HG02885 (cell line): ENCODE results near the gene ELOVL1.
A peak's percentile ranks its signal among the peaks of the same experiment; 100 is the strongest.
"Not testable (repeated sequence)": the region's sequence is repeated elsewhere in the genome, so short reads cannot be mapped to it uniquely, and the experiment has no call there.

Source experiments
- ATAC-seq: cut with Tn5 transposase; IDR thresholded peaks from one replicate; pipeline ENCODE4 v1.9.1; 2021; ENCODE audit warnings: mild to moderate bottlenecking; ENCODE audit not compliant: unreplicated experiment, poor library complexity

ELOVL1 gene

DNA sequence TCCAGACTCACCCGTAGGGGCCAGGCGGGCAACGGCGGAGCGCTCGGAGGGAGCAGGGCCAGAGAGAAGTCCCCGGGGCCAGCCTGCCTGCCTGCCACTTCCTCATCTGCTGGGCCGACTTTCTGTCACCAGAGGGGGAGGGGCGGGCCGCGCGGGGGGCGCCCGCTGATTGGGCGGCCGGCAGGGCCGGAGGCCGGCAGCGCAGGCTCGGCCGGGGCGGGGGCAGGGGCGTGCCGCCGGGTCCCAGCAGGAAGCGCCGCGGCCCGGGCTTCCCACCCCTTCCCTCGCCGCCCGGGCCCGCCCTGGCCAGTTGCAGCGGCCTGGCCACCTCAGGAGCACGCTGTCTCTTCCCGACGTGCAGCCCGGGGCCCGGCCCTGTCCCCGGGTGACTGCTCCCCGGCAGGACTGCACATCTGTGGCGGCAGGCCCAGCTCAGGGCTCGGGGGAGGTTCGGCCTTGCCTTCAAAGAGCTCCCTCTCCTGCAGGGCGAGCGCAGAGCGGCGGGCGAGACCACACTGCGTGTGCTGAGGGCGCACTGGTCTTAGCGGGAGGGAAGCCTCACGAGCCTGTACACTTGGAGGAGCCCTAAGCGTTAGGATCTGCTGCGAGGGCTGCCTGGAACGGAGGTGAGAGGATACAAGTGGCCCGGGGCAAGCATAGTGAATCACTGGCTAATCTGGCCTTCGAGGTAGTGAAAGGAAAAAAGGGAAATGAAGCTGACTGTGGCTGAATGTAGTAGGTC lies at the start of gene ELOVL1:
Gene ELOVL1 (minus strand): TSS at position 108 of the 742 bp plus-strand sequence. CDS start 2,402 bp downstream, outside the sequence.
- peak; percentile 80 for ATAC-seq

DNA sequence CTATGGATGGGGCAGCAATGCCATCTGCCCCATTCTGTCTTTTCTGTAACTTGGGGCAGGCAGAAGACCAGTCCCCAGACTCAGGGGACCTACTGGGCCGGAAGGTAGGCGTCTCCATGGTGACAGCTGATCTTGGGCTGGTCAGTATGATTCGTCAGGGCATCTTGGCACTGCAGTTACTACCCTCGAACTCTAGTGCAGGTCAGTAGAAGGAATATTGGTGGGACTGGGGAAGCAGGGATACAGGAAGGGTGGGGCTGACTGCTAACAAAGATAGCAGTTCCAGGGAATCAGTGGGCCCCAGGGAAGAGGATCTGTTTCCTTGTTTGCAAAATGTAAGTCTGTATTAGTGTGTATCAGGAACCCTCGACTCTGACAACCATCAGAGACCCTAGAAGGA lies 48.1 kb upstream of the ELOVL1 start:
- no peak for ATAC-seq

DNA sequence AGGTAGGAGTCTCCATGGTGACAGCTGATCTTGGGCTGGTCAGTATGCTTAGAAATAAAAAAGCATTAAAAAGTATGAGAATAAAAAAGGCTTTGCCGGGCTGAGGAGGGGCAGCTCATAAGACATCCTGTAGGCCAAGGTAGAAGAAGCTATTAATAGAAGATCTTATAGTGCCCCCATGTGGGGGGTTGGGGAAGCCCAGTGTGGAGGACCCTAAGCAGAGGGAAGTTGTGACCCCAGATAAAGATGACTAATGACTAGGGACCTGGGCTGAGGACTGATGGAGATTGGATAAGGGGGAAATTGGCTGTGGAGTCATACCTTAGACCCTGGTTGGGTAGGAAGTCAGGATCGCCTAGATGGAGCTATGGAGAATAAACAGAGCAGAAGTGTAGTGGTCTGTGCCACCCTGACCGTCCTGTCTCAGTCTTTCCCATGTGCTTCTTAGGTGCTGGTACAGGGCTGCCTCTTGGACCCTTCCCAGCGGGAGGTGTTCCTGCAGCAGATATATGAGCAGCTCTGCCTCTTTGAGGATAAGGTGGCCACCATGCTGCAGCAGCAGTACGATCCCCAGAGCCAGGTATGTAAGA lies 46.9 kb upstream of the ELOVL1 start:
- ATAC-seq, result no peak

DNA sequence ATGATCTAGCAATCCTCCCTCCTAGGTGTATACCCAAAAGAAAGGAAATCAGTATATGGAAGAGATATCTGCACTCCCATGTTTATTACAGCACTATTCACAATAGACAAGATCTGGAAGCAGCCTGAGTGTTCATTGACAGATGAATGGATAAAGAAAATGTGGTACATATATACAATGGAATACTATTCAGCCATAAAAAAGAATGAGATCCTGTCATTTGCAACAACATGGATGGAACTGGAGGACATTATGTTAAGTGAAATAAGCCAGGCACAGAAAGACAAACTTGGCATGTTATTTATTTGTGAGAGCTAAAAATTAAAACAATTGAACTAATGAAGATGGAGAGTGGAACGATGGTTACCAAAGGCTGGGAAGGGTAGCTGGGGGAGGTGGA lies 45.6 kb upstream of the ELOVL1 start:
- not testable (repeated sequence) for ATAC-seq

DNA sequence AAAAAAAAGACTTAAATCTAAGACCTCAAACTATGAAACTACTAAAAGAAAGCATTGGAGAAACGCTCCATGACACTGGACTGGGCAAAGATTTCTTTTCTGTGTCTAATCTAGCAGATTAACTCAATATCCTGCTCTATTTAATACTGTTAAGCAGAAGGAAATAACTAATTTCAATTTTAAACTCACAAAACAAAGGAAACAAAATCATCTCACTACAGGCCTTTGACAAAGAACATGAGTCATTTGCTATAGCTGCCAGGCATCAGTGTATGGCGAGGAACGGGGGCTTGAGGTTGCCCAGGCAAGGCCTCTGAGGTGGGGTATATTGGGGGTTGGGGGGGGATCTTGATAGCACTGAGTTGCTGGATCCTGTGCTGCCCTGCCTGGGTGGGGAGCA lies 42.8 kb upstream of the ELOVL1 start:
- no peak for ATAC-seq

DNA sequence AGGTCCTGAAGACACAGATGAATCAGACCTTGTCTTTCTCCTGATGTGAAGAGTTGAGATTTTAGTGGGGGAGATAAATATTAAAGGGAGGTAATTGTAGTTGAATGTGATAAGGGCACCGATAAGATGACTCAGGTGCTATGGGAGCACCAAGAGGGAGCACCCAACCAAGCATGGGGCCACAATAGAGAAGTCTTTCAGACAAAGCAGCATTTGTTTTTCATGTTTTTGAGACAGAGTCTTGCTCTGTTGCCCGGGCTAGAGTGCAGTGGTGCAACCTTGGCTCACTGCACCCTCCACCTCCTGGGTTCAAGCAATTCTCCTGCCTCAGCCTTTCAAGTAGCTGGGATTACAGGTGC lies 38.0 kb upstream of the ELOVL1 start:
- no peak for ATAC-seq

DNA sequence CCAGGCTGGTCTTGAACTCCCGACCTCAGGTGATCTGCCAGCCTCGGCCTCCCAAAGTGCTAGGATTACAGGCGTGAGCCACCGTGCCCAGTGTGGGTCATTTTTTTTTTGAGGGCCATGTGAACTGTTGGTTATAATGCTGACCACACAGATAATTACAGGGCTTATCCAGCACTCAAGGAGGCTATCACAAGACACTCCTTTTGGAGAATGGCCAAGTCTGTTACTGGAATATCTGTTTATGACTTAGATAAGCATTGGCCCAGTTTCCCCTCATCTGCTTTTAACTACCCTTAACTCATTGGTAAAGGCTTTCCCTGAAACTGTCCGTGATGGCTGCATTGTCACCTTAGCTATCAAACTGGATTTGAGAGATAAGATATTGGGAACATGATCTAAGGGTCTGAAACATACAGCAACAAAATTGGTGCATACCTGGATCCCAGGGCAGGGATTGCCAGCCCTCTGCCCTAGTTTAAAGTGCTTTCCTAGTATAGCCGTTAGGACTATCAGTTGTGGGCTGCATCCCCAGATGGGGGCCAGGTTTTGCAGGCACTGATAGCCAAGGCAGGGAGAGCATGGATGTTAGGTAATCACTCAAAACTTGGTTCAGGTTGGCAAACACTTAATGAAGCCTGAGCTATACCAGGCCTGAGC lies 37.5 kb upstream of the ELOVL1 start:
- ATAC-seq, result no peak

DNA sequence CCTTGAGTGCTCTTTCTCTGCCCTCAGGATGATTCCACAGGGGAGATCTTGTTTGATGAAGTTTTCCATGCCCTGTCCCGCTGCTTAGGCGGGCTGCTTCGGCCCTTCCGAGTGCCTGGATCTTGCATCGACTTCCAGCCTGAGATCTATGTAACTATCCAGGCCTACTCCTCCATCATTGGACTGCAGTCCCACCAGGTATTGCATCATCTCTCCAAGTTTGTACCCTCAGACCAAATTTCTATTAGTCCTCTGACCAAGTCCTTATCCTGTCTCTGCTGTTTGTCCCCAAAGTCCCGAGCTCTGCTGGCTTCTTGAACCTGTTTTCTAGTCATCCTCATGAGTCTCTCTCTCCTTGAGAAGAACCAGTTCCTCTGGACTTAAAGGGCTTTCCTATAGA lies 36.5 kb upstream of the ELOVL1 start:
- no peak for ATAC-seq

DNA sequence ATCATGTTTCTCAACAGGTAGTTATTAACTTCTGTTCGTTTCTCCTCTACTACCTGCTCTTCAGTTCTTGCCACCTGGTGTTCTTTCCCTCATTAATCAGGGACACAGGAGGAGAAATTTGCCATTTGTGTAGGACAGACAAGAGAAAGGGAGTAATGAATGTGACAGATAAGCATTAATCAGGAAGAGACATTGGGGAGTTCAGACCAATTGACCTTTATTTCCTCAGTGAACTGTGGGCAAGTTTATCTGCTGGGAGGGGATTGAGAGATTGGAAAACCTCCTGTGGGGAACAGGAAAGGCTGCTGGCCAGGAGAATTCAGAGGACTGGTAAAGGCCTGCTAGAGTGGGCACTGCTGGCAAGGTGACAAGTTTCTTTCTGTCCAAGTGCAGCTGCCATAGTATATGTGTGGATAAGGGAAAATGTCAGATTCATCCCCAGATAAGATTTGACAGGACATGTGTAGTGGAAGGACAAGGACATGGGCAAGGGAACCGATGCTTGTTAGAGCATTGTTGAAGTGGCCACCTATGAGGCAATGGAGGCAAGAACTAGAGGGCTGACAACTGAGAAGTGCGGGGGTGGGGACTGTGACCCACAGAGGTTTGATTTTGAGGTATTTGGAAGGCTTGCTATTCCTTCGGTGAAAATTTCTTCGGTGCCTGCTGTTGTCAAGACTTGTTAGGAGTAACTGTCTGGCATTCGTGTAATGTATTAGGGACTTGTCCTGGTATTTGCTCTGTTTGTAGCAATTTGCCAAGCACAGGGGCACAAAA lies 34.5 kb upstream of the ELOVL1 start:
- ATAC-seq, result no peak

DNA sequence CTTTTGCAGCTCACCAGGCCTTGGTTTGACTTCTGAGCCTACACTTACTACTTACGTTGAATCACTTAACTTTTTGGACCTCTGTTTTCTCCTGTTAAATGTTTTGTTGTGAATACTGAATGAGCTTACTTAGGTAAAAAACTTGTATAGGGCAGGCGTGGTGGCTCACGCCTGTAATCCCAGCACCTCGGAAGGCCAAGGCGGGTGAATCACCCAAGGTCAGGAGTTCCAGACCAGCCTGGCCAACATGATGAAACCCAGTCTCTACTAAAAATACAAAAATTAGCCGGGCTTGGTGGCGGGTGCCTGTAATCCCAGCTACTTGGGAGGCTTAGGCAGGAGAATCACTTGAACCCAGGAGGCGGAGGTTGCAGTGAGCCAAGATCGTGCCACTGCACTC lies 32.6 kb upstream of the ELOVL1 start:
- ATAC-seq, result not testable (repeated sequence)

DNA sequence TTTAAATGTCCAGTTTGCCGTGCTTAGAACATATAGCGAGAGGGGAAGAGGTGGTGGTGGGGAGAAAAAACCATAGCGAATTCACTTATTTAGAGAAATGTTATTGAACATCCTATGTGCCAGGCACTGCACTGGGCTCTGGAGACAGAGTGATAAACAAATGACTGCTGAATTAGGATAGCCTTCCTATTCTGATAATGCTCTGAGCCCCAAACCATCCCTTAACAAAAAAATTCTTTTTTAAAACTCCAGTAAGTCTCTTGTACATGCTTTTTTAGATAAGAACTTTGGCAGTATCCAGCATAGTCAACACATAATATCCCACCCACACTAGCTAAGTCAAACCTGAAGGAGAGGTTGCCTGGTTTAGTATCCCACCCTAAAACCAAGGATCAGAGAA lies 30.4 kb upstream of the ELOVL1 start:
- ATAC-seq, result no peak

DNA sequence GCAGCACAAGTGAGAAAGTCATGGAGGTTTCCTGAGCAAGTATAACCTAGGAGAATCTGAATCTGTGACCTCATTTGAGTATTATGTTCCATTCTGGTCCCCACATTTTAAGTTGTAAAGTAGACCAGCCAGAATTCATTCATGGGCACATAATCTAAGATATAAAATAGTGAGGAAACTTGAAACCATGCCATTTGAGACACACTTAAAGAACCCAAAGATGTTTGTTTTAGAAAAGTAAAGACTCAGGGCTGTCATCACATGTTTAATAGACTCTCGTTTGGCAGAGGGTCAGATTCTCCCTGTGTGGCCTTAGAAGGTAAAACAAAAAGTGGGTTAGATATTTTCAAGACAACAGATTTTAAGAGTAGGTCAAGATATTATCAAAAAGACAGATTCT lies 28.2 kb upstream of the ELOVL1 start:
- ATAC-seq, result no peak

DNA sequence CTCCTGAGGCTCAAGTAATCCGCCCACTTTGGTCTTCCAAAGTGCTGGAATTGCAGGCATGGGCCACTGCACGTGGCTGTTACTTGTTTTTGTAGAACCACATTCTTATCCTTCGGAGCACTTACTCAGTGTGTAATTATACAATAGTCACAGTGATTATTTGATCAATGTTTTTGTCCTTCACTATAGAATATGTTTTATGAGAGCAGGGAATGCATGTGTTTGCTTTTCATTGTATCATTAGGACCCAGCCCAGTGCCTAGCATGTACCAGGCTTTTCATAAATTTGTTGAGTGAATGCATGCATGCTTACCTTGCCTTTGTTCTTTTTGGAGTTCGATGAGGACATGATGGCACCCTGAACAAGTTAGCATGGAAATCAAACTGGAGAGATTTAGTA lies 27.7 kb upstream of the ELOVL1 start:
- no peak for ATAC-seq

DNA sequence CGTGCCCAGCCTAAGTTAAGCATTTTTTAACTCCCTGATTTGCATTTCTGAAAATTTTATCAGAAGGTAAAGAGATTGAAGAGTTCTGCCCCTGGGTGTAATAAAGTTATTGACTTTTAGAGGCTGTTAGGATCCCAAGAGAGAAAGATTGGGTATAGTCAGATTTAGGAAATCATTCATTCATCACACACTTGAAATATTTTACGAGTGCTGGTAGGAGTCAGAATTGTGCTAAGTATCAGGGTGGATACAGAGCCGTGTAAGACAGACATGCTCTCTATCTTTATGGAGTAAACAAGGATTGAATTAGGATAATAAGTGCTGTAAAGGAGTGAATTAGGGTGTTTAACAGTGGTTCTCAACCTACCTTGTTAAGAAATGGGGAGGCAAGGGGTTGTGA lies 24.9 kb upstream of the ELOVL1 start:
- no peak for ATAC-seq

DNA sequence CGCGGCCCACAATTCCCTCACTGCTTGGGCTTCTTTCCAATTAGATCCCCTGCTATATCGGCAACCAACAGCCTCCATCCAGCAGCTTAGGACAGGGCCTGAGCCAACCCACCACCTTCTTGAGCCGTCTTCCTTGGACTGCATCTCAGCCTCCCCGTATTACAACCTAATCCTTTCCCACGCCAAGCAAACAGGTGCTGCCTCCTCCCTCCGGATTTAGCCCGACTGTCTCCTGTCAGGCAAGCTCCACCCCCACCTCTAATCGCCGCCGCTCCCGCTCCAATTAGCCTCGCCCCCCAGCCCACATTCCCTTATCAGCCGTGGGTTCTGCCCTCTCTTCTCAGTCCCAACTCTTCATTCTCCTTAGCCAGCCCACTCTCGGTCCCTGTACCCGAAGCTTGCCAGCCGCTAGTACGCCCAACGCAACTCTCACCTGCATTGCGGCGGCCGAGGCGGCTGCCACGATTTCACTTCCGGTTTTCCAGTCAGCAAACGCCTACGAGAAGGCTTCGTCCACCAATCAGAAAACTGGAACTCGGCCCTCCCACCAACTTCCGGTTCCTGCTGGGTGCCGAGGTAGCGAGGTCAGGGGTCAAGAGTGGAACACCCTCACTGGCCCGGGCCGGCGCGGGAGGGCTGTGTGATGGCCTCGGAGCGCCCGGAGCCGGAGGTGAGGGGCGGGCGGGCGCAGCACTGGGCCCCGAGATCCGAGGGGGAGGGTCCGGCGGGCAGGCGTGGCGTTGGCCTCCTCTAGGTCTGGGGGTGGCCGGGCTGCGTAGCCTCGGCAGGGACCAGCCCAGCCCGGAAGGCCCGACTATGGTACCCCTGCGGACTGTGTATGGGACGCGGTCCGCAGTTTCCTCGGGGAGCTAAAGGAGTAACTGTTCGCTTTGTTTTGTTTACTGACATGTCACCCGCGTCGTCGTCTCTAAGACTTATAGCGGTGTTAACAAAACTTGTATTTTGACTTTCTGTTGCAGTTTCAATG lies 21.8 kb upstream of the ELOVL1 start, which contains the start of the genes MED8 and SZT2:
Gene MED8 (minus strand): TSS at position 475 of the 988 bp plus-strand sequence. CDS start 36 bp downstream, at position 439.
Gene SZT2 (plus strand): TSS at position 574 of the 988 bp plus-strand sequence. CDS start 70 bp downstream, at position 644.
- peak; percentile 95 for ATAC-seq

DNA sequence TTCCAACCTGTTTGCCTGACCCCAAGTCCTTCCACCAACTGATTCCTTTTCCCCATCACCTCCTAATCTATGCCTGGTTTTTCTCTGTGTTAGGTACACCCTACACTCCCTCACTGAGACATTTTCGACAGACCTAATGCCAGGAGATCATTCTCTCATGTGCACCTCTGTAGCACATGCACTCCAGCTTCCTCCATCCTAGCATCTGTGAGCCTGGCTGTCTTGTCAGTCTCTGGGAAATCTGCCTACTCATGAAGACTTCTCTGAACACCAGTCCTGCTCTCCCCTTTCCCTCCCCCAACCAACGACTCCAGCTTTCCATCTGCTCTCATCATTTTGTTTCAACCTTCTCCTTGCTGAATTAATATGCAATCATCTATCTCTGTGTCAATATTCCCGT lies 20.8 kb upstream of the ELOVL1 start:
- ATAC-seq, result no peak

DNA sequence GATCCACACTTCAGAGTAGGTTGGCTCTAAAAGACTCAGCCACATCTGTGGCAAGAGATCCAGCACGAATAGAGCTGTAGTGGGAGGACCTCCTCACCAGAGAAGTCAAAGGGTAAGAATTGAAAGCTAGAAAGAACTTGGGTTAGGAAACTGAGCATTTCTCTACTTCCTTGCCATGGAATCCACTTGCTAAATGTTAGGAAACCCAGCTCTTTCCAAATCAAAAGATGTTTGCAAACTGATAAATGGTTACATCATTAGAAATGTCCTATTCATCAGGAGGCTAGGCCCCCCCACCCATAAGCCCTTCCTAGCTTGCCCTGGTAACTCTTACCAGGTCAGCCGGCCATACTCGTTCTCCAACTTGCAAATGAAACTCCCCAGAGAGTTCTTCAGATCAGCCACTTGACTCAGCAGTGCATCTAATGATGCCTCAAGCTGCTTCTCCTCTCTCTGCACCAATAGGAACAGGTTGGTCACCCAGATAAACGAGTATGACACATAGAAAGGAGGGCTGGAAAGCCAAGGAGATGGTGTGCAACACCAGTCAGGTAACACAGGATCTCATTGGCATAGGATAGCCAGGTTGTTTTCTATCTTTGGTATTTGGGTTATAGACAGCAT lies 20.3 kb upstream of the ELOVL1 start:
- ATAC-seq, result no peak

DNA sequence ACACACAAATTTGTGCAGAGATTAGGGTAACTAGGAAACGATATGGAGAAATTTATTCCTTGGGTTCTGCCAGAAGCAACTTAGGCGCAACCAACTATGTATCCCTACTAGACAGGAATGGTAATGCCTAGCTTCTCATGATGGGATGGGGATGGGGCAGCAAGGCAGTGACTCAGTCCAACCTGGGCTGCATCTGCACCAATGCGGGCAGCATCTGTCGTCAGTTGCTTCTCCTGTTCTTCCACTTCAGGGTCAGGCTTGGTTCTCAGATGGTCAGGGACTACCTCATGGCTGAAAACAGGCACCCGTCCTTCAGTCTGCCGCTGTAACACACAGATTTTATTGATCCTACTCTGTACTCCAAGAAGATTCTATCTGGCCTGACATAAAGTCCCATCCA lies 18.9 kb upstream of the ELOVL1 start:
- no peak for ATAC-seq

DNA sequence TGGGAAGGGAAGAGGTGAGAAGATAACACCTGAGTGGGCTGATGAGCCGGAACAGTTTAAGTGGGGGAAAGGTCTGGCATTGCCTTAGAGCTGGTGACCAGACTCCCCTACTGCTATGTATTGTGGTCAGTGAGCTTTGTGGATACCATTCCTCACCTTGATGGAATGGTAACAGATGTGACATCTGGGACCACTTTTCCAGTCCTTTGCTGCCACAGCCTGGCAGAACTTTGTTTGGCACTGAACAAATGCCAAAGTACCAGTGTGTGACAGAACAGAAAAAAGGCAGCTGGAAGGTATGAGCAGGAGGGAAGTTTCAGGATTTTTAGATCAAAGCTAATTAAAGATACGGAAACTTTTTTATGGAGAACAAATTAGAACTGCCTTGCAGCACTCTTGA lies 15.6 kb upstream of the ELOVL1 start:
- no peak for ATAC-seq
